OCI-LY1 (cell line): ENCODE results near the gene CILP.

Experiments
- H2AFZ ChIP-seq: fragments of 200-600 bp; sonication (generic), shearing (Covaris generic); 2 replicates; pipeline ENCODE4 v1.6.0; 2014; ENCODE audit warnings: antibody characterized with exemption, mild to moderate bottlenecking, low read length
- H3F3A ChIP-seq: fragments of 200-600 bp; sonication (generic), shearing (Covaris generic); 2 replicates; pipeline ENCODE4 v1.6.0; 2014; ENCODE audit warnings: mild to moderate bottlenecking, antibody characterized with exemption, low read length, moderate library complexity; ENCODE audit not compliant: insufficient read depth
- H3K27ac ChIP-seq: fragments of 200-600 bp; sonication (generic); 2 replicates; pipeline ENCODE4 v1.5.1; 2014; ENCODE audit warnings: low read length, mixed run types, mild to moderate bottlenecking, low read depth; ENCODE audit not compliant: poor library complexity, severe bottlenecking
- H3K27me3 ChIP-seq: fragments of 200-600 bp; sonication (generic); 2 replicates; pipeline ENCODE4 v1.6.0; 2014; ENCODE audit warnings: antibody characterized with exemption, mild to moderate bottlenecking, low read length, moderate library complexity; ENCODE audit not compliant: insufficient read depth
- H3K36me3 ChIP-seq: fragments of 200-600 bp; sonication (generic); 2 replicates; pipeline ENCODE4 v1.6.1; 2014; ENCODE audit warnings: mild to moderate bottlenecking, antibody characterized with exemption, low read length, moderate library complexity, mixed read lengths; ENCODE audit not compliant: insufficient read depth
- H3K4me1 ChIP-seq: fragments of 200-600 bp; sonication (generic); 2 replicates; pipeline ENCODE4 v1.5.1; 2014; ENCODE audit warnings: mild to moderate bottlenecking, low read length, moderate library complexity; ENCODE audit not compliant: insufficient read depth, severe bottlenecking
- H3K4me2 ChIP-seq: fragments of 200-600 bp; sonication (generic), shearing (Covaris generic); 2 replicates; pipeline ENCODE4 v1.6.1; 2014; ENCODE audit warnings: low read length
- H3K4me3 ChIP-seq: fragments of 200-600 bp; sonication (generic); 2 replicates; pipeline ENCODE4 v1.5.1; 2014; ENCODE audit warnings: low read length, low read depth, mild to moderate bottlenecking, mixed read lengths; ENCODE audit not compliant: poor library complexity, severe bottlenecking
- H3K79me2 ChIP-seq: fragments of 200-600 bp; shearing (Covaris generic); 2 replicates; pipeline ENCODE4 v1.6.1; 2016; ENCODE audit warnings: mixed run types, low read length, mixed read lengths; ENCODE audit not compliant: insufficient read depth
- H3K9ac ChIP-seq: fragments of 200-600 bp; sonication (generic), shearing (Covaris generic); 2 replicates; pipeline ENCODE4 v1.6.1; 2014; ENCODE audit warnings: mild to moderate bottlenecking, low read length, mixed read lengths
- H3K9me2 ChIP-seq: fragments of 200-600 bp; sonication (generic), shearing (Covaris generic); 2 replicates; pipeline ENCODE4 v1.6.1; 2014; ENCODE audit warnings: low read depth, mild to moderate bottlenecking, low read length, mixed read lengths
- H3K9me3 ChIP-seq: fragments of 200-600 bp; shearing (Covaris generic); 2 replicates; pipeline ENCODE4 v1.6.1; 2014; ENCODE audit warnings: low read length, mixed read lengths
- H4K20me1 ChIP-seq: fragments of 200-600 bp; sonication (generic), shearing (Covaris generic); 2 replicates; pipeline ENCODE4 v1.6.0; 2016; ENCODE audit warnings: mild to moderate bottlenecking, low read length; ENCODE audit not compliant: insufficient read depth
- EZH2 ChIP-seq: fragments of 200-600 bp; sonication (generic), shearing (Covaris generic); IDR thresholded peaks from 2 replicates; pipeline ENCODE4 v1.8.0; 2017; ENCODE audit warnings: borderline replicate concordance, mixed run types, mild to moderate bottlenecking, antibody characterized with exemption, low read length, moderate library complexity, mixed read lengths
- TF ChIP-seq, protein P1 (sequence below): fragments of 200-600 bp; sonication (generic), shearing (Covaris generic); IDR thresholded peaks from 2 replicates; pipeline ENCODE4 v1.5.1; 2017; ENCODE audit warnings: mild to moderate bottlenecking, antibody characterized with exemption, low read length, moderate library complexity, mixed read lengths

CILP gene

DNA sequence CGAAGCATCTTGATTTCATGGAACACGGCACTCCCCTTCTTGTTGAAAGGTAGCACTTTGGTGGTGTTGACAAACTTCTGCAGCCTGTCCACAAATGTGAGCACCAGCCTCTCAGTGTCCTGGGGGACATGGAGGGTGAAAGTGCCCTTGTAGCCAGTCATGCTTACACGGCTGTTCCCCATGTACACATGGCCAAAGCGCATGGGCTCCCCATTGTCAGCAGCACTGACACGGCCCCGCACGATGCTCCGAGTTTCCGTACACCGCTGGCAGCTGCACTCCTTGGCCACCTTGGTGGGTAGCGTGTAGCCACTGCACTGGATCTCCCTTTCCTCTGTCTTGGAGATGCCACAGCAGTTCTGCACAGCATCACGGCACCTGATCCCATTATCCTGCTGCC is 12.7 kb downstream of the CILP start:
- H4K20me1 ChIP-seq = no peaks in the 10 kb centered on the region

DNA sequence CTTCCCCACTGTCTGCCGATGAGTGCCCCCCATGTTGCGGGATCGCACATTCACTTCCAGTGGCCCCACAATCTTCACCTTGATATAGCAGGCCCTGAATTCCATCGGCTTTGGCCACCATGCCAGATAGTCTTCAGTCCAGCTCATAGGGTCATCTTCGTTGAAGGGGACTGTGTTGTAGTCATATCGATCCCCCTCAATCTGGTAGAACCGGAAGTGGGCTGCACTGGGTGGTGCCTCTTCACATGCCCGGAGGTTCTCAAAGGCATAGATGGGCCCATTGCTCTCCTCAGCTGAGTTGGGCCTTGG is 14.0 kb downstream of the CILP start:
- Histone ChIP-seq H3K27me3 (no peaks in the 10 kb centered on the region), H2AFZ (no peak overlapping the region), H3K9me2 (no peaks in the 10 kb centered on the region), H3K4me2 (no peak overlapping the region), H3F3A (no peaks in the 10 kb centered on the region), H3K36me3 (no peaks in the 10 kb centered on the region), H3K9me3 (no peaks in the 10 kb centered on the region), H3K4me3 (no peak overlapping the region), H3K27ac (no peak overlapping the region), H3K79me2 (no peaks in the 10 kb centered on the region), H4K20me1 (no peaks in the 10 kb centered on the region), H3K4me1 (no peaks in the 10 kb centered on the region), H3K9ac (no peak overlapping the region)
- TF ChIP-seq EZH2 = no peak
- TF ChIP-seq, protein P1, sequence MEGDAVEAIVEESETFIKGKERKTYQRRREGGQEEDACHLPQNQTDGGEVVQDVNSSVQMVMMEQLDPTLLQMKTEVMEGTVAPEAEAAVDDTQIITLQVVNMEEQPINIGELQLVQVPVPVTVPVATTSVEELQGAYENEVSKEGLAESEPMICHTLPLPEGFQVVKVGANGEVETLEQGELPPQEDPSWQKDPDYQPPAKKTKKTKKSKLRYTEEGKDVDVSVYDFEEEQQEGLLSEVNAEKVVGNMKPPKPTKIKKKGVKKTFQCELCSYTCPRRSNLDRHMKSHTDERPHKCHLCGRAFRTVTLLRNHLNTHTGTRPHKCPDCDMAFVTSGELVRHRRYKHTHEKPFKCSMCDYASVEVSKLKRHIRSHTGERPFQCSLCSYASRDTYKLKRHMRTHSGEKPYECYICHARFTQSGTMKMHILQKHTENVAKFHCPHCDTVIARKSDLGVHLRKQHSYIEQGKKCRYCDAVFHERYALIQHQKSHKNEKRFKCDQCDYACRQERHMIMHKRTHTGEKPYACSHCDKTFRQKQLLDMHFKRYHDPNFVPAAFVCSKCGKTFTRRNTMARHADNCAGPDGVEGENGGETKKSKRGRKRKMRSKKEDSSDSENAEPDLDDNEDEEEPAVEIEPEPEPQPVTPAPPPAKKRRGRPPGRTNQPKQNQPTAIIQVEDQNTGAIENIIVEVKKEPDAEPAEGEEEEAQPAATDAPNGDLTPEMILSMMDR = no peak

More for the DNA sequence above, 12.7 kb downstream of the CILP start:
- TF ChIP-seq EZH2 = no peak
- Histone ChIP-seq H3K9ac (no peak overlapping the region), H3K79me2 (no peaks in the 10 kb centered on the region), H3K4me3 (no peak overlapping the region), H3K9me3 (no peaks in the 10 kb centered on the region), H2AFZ (no peak overlapping the region), H3K27ac (no peak overlapping the region), H3K4me1 (no peaks in the 10 kb centered on the region), H3K27me3 (no peaks in the 10 kb centered on the region), H3F3A (no peaks in the 10 kb centered on the region), H3K9me2 (no peaks in the 10 kb centered on the region), H3K36me3 (no peaks in the 10 kb centered on the region), H3K4me2 (no peak overlapping the region)

DNA sequence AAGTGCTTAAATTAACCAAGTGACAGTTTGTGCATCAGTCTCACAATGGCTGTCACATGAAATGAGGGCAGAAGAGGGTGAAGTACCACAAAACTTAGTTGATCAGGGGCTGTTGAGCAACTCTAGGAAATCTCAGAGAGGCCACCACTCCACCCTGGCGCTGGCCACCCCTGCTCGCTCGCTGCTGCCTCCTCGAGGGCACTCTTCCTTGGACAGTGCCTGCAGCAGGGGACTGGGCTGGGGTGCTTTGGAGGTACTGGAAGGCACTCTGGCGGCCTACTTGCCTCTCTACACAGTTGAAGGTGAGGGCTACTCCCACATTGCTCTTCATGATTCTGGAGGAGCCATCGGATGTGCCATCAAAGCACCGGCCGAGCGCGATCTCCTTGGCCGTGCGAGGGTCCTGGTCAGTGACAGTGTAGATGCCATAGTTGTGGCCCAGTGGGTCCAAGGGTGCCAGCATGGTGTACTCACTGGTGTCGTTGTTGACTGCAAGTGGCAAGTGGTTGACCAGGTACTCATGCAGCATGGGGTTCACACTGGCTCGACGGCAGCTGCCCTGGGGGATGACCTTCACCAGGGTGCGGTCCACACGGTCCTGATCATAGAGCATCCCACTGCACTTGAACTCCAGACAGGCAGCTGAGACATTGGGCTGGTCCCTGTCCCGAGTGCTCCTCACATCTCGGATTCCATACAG is 14.5 kb downstream of the CILP start:
- Histone ChIP-seq H3K4me3 (no peak overlapping the region), H3K27me3 (no peaks in the 10 kb centered on the region), H3K27ac (no peak overlapping the region), H3K9me3 (no peaks in the 10 kb centered on the region), H3K4me1 (no peaks in the 10 kb centered on the region), H3K36me3 (no peaks in the 10 kb centered on the region), H4K20me1 (no peaks in the 10 kb centered on the region), H2AFZ (no peak overlapping the region), H3K9ac (no peak overlapping the region), H3K9me2 (no peaks in the 10 kb centered on the region), H3K79me2 (no peaks in the 10 kb centered on the region), H3K4me2 (no peak overlapping the region), H3F3A (no peaks in the 10 kb centered on the region)
- TF ChIP-seq, protein P1 = no peak
- TF ChIP-seq EZH2 = no peak

DNA sequence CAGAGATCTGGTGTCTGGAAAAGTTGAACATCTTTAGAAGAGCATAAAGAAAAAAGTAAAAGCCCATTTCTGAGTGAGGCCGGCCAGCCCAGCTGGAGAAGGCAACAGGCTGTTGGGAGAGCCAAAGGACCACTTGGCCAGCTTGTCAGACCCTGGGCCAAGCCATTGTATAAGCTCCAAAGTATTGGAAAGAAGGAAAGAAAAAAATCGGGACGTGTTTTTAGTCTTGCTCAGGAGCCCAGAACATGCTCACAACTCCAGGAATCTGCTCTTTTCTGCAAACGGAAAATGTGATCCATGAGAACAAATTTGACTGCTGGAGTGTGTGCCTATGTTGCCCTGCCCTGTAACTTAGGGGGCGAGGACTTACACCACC is 15.7 kb downstream of the CILP start:
- Histone ChIP-seq H3K9ac (no peak overlapping the region), H3K4me3 (no peak overlapping the region), H3K4me2 (no peak overlapping the region), H4K20me1 (no peaks in the 10 kb centered on the region), H3K4me1 (no peaks in the 10 kb centered on the region), H3K9me3 (no peaks in the 10 kb centered on the region), H3K79me2 (no peaks in the 10 kb centered on the region), H3K27me3 (no peaks in the 10 kb centered on the region), H3K27ac (no peak overlapping the region), H2AFZ (no peak overlapping the region), H3K9me2 (no peaks in the 10 kb centered on the region), H3K36me3 (no peaks in the 10 kb centered on the region), H3F3A (no peaks in the 10 kb centered on the region)
- no peak for TF ChIP-seq EZH2
- TF ChIP-seq, protein P1 = no peak
